ENCODE results near the gene CADM2.

DNA sequence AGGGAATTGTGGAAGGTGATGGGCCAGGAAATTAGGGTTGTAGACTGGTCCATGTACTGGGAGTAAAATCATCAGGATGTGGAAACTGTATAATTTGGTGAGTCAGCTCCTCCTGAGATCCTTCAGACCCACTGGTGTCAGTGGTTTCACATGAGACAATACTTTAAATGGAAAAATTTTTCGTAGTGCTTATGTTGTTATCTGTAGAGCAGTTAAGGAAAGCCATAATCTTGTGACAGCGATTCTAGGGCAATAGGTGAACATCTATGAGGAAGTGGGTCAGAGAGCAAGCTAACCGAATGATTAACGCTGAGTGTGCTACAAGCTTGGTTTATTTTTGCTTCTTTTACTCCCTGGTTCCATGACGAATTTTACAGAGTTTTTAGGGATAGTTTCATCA, 200.6 kb downstream of the CADM2 start:
- TF ChIP-seq, protein P1, sequence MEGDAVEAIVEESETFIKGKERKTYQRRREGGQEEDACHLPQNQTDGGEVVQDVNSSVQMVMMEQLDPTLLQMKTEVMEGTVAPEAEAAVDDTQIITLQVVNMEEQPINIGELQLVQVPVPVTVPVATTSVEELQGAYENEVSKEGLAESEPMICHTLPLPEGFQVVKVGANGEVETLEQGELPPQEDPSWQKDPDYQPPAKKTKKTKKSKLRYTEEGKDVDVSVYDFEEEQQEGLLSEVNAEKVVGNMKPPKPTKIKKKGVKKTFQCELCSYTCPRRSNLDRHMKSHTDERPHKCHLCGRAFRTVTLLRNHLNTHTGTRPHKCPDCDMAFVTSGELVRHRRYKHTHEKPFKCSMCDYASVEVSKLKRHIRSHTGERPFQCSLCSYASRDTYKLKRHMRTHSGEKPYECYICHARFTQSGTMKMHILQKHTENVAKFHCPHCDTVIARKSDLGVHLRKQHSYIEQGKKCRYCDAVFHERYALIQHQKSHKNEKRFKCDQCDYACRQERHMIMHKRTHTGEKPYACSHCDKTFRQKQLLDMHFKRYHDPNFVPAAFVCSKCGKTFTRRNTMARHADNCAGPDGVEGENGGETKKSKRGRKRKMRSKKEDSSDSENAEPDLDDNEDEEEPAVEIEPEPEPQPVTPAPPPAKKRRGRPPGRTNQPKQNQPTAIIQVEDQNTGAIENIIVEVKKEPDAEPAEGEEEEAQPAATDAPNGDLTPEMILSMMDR (IDR thresholded peaks at IDR 0.05) = no peak
- TF ChIP-seq POLR2A (IDR thresholded peaks at IDR 0.05) = no peak

Measured in thyroid gland (tissue), 4 donors.